Erythroblast (primary cell): ENCODE results near the gene KLRF2.

Experiments used
- GATA1 ChIP-seq: IDR thresholded peaks from 2 replicates; pipeline ENCODE4 v1.6.1; 2011; ENCODE audit warnings: low read depth, mild to moderate bottlenecking, control low read depth, low read length, moderate library complexity
- POLR2A ChIP-seq: IDR thresholded peaks from 2 replicates; pipeline ENCODE4 v1.6.1; 2011; ENCODE audit warnings: mild to moderate bottlenecking, low read length

- TF ChIP-seq POLR2A, result no peak
- TF ChIP-seq GATA1, result no peak
Observed at GRCh38 chr12:9866860-9867269, 14.4 kb upstream of the KLRF2 start.
